Subcutaneous abdominal adipose tissue (tissue), 5 donors: ENCODE results near the gene ZNF423.
A peak's percentile ranks its signal among the peaks of the same experiment; 100 is the strongest.

Experiments
- H3K27ac ChIP-seq: one replicate; pipeline ENCODE4 v1.7.0; 2013; ENCODE audit warnings: low read depth, mild to moderate bottlenecking, inconsistent platforms, low read length, moderate library complexity
- H3K27me3 ChIP-seq, 5 donors: one replicate each; pipeline ENCODE4 v1.7.0; 2013; ENCODE audit warnings: low read length in 5 of 5, inconsistent platforms in 1 of 5; ENCODE audit not compliant: control insufficient read depth in 5 of 5, insufficient read depth in 4 of 5
- H3K36me3 ChIP-seq, 5 donors: one replicate each; pipeline ENCODE4 v1.7.0; 2013; ENCODE audit warnings: low read length in 5 of 5; ENCODE audit not compliant: control insufficient read depth in 5 of 5, insufficient read depth in 5 of 5
- H3K4me1 ChIP-seq, 5 donors: one replicate each; pipeline ENCODE4 v1.7.0; 2013; ENCODE audit warnings: low read length in 5 of 5, mild to moderate bottlenecking in 3 of 5, moderate library complexity in 1 of 5; ENCODE audit not compliant: control insufficient read depth in 5 of 5, insufficient read depth in 5 of 5
- H3K4me3 ChIP-seq, 5 donors: one replicate each; pipeline ENCODE4 v1.7.0; 2013; ENCODE audit warnings: low read length in 5 of 5, low read depth in 1 of 5
- H3K9ac ChIP-seq, 5 donors: one replicate each; pipeline ENCODE4 v1.7.0; 2013; ENCODE audit warnings: low read length in 5 of 5, mild to moderate bottlenecking in 4 of 5, moderate library complexity in 3 of 5
- H3K9me3 ChIP-seq, 5 donors: one replicate each; pipeline ENCODE4 v1.7.0; 2013; ENCODE audit warnings: low read length in 5 of 5; ENCODE audit not compliant: control insufficient read depth in 5 of 5
- donor health status: healthy.
- donor health status: healthy.
- donor health status: healthy.
- donor health status: healthy.
- donor health status: healthy.

Gene ZNF423

GRCh38 chr16:49620158-49620868 lies 235.6 kb downstream of the ZNF423 start:
- no peak overlapping the region for H3K4me3 ChIP-seq
- no peaks in the 10 kb centered on the region for H3K27me3 ChIP-seq
- H3K9me3 ChIP-seq = no peaks in the 10 kb centered on the region
- H3K27ac ChIP-seq = peak overlapping the region; percentile 41
- peaks cover under 1 to 5% (median 2%) of the 10 kb centered on the region in 5 donors for H3K36me3 ChIP-seq
- H3K9ac ChIP-seq = peak overlapping the region in 4 of 5 donors; percentile 13 to 26 (median 24)
- peaks cover 2 to 24% (median 17%) of the 10 kb centered on the region in 5 donors for H3K4me1 ChIP-seq

- Histone ChIP-seq H3K36me3 (peaks cover 0 to 4% (median 2%) of the 10 kb centered on the region in 5 donors), H3K9me3 (no peaks in the 10 kb centered on the region), H3K4me1 (peaks cover 2 to 24% (median 17%) of the 10 kb centered on the region in 5 donors), H3K27me3 (no peaks in the 10 kb centered on the region), H3K9ac (peak overlapping the region in 1 of 5 donors; percentile 25), H3K27ac (peak overlapping the region; percentile 41), H3K4me3 (no peak overlapping the region)
Measured at GRCh38 chr16:49619811-49620157, 236.1 kb downstream of the ZNF423 start.

GRCh38 chr16:49618955-49619354 lies 237.0 kb downstream of the ZNF423 start:
- H3K9me3 ChIP-seq = no peaks in the 10 kb centered on the region
- no peak overlapping the region for H3K9ac ChIP-seq
- H3K4me3 ChIP-seq = no peak overlapping the region
- peaks cover 2 to 24% (median 17%) of the 10 kb centered on the region in 5 donors for H3K4me1 ChIP-seq
- peaks cover 0 to 4% (median 0%) of the 10 kb centered on the region in 5 donors for H3K36me3 ChIP-seq
- H3K27me3 ChIP-seq = no peaks in the 10 kb centered on the region
- H3K27ac ChIP-seq = no peak overlapping the region

- Histone ChIP-seq H3K4me1 (peaks cover 2 to 24% (median 17%) of the 10 kb centered on the region in 5 donors), H3K27me3 (no peaks in the 10 kb centered on the region), H3K4me3 (no peak overlapping the region), H3K9ac (no peak overlapping the region), H3K9me3 (no peaks in the 10 kb centered on the region), H3K27ac (no peak overlapping the region), H3K36me3 (peaks cover 0 to 2% (median 0%) of the 10 kb centered on the region in 5 donors)
Measured at GRCh38 chr16:49617710-49618330, 238.1 kb downstream of the ZNF423 start.

- Histone ChIP-seq H3K4me1 (peaks cover 2 to 24% (median 17%) of the 10 kb centered on the region in 5 donors), H3K9ac (no peak overlapping the region), H3K27me3 (no peaks in the 10 kb centered on the region), H3K27ac (no peak overlapping the region), H3K4me3 (no peak overlapping the region), H3K9me3 (no peaks in the 10 kb centered on the region), H3K36me3 (no peaks in the 10 kb centered on the region)
Measured at GRCh38 chr16:49617016-49617629, 238.8 kb downstream of the ZNF423 start.

- H3K27me3 ChIP-seq = no peaks in the 10 kb centered on the region
- no peak overlapping the region for H3K9ac ChIP-seq
- H3K4me3 ChIP-seq = no peak overlapping the region
- no peaks in the 10 kb centered on the region for H3K9me3 ChIP-seq
- no peak overlapping the region for H3K27ac ChIP-seq
- peaks cover 2 to 11% (median 9%) of the 10 kb centered on the region in 5 donors for H3K4me1 ChIP-seq
- H3K36me3 ChIP-seq = no peaks in the 10 kb centered on the region
Measured at GRCh38 chr16:49615576-49615975, 240.3 kb downstream of the ZNF423 start.

GRCh38 chr16:49610983-49611382 lies 244.9 kb downstream of the ZNF423 start:
- no peaks in the 10 kb centered on the region for H3K27me3 ChIP-seq
- no peaks in the 10 kb centered on the region for H3K9me3 ChIP-seq
- H3K4me1 ChIP-seq = peaks cover 0 to 4% (median 0%) of the 10 kb centered on the region in 5 donors
- no peaks in the 10 kb centered on the region for H3K36me3 ChIP-seq
- H3K9ac ChIP-seq = no peak overlapping the region
- H3K4me3 ChIP-seq = no peak overlapping the region
- no peak overlapping the region for H3K27ac ChIP-seq

- peaks cover 0 to 4% (median 0%) of the 10 kb centered on the region in 5 donors for H3K4me1 ChIP-seq
- H3K9ac ChIP-seq = no peak overlapping the region
- no peaks in the 10 kb centered on the region for H3K9me3 ChIP-seq
- no peaks in the 10 kb centered on the region for H3K36me3 ChIP-seq
- H3K4me3 ChIP-seq = no peak overlapping the region
- no peaks in the 10 kb centered on the region for H3K27me3 ChIP-seq
- H3K27ac ChIP-seq = no peak overlapping the region
Measured at GRCh38 chr16:49608779-49609178, 247.1 kb downstream of the ZNF423 start.

GRCh38 chr16:49608098-49608497 lies 247.8 kb downstream of the ZNF423 start:
- peaks cover 0 to 4% (median 0%) of the 10 kb centered on the region in 5 donors for H3K4me1 ChIP-seq
- no peak overlapping the region for H3K9ac ChIP-seq
- no peaks in the 10 kb centered on the region for H3K27me3 ChIP-seq
- H3K4me3 ChIP-seq = no peak overlapping the region
- no peaks in the 10 kb centered on the region for H3K36me3 ChIP-seq
- no peaks in the 10 kb centered on the region for H3K9me3 ChIP-seq
- no peak overlapping the region for H3K27ac ChIP-seq
